ENCODE results near the gene SEC14L3. TPM values are rescaled to one million over a fixed set of nuclear protein-coding genes. Genes with fewer than 3 reads are reported as not detected.
A peak's percentile ranks its signal among the peaks of the same experiment; 100 is the strongest.

The SEC14L3 gene
- total and polyA plus RNA-seq, 2 of the 13 experiments (the other 11 are each of a cell fraction or from before 2014, with no cell fraction given) = not detected

- TF ChIP-seq ZNF646 (CRISPR knock-in tag; IDR thresholded peaks at IDR 0.05) (no peak), ARNT2 (CRISPR knock-in tag; IDR thresholded peaks at IDR 0.05; ENCODE audit: low read depth) (no peak), GABPB1 (CRISPR knock-in tag; IDR thresholded peaks at IDR 0.05) (no peak), ZC3H4 (CRISPR knock-in tag; IDR thresholded peaks at IDR 0.05; ENCODE audit: borderline replicate concordance) (no peak), PITX1 (CRISPR knock-in tag; IDR thresholded peaks at IDR 0.05) (no peak), ZNF704 (CRISPR knock-in tag; IDR thresholded peaks at IDR 0.05; ENCODE audit: borderline replicate concordance) (no peak), ZNF605 (CRISPR knock-in tag; IDR thresholded peaks at IDR 0.05) (no peak), ZNF678 (CRISPR knock-in tag; IDR thresholded peaks at IDR 0.05) (no peak), PREB (CRISPR knock-in tag; IDR thresholded peaks at IDR 0.05) (no peak), CAMTA2 (CRISPR knock-in tag; IDR thresholded peaks at IDR 0.05; ENCODE audit: borderline replicate concordance) (no peak), HDAC6 (IDR thresholded peaks at IDR 0.05; ENCODE audit: low read depth, low read length) (no peak), PAX8 (CRISPR knock-in tag; IDR thresholded peaks at IDR 0.05; ENCODE audit: borderline replicate concordance) (no peak), RAD21 (CRISPR knock-in tag; IDR thresholded peaks at IDR 0.05) (peak; percentile 76), GMEB2 (CRISPR knock-in tag; IDR thresholded peaks at IDR 0.05; ENCODE audit: low read depth) (no peak), ESRRA (CRISPR knock-in tag; IDR thresholded peaks at IDR 0.05; ENCODE audit: low read depth) (no peak), ZBTB2 (CRISPR knock-in tag; IDR thresholded peaks at IDR 0.05; ENCODE audit: low read depth) (no peak)
Measured at GRCh38 chr22:30426388-30427353, 45.1 kb downstream of the SEC14L3 start (continued).

Data from HepG2 (cell line).